ENCODE results near the gene PLCXD1. TPM values are rescaled to one million over a fixed set of nuclear protein-coding genes. Genes with fewer than 3 reads are reported as not detected.

PLCXD1 gene
- polyA plus RNA-seq, 3 donors = 2.9 to 28.7 (median 6.7) TPM

DNA sequence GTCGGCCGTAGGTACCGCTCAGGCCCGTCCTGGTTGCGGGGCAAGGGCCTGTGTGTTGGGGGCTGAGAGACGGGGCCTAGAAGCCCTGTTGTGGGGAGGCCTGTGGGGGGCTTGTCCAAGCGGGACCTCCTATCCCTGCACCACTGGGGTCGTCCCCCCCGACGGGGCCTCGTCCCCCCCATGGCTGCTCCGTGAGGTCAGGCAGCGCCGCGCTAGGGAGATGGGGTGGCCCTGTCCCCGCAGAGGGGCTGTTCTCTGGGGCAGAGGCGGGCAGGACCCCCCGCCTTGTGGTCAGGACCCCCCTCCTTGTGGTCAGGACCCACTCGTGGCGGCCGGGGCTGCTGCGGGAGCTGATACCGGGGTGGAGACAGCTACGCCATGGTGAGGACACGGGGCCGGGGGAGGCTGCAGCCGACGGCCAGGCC, 49.6 kb downstream of the PLCXD1 start:
- H3K9me3 Mint-ChIP-seq = peaks cover 0 to 20% (median 10%) of the 10 kb centered on the region in 7 donors
- Histone ChIP-seq H3K27ac (ENCODE audit: low read depth in 1 of 2, low read length in 2 of 2) (no peak overlapping the region), H3K79me2 (ENCODE audit: insufficient read depth, low read length) (no peaks in the 10 kb centered on the region), H3K9ac (ENCODE audit: insufficient read depth, low read length, poor library complexity, severe bottlenecking) (no peak overlapping the region), H3K4me3 (replicated peaks in 1 of 3; ENCODE audit: low read depth in 2 of 3, low read length in 3 of 3) (no peak overlapping the region), H4K20me1 (ENCODE audit: insufficient read depth, low read length) (no peaks in the 10 kb centered on the region), H3K9me3 (replicated peaks in 1 of 2; ENCODE audit: control insufficient read depth in 1 of 2, insufficient read depth in 1 of 2, low read length in 2 of 2) (peaks cover 0 to 15% of the 10 kb centered on the region in 2 donors), H3K27me3 (ENCODE audit: control insufficient read depth in 2 of 2, insufficient read depth in 2 of 2, low read length in 2 of 2) (peaks cover 0 to 21% of the 10 kb centered on the region in 2 donors), H3K36me3 (replicated peaks in 1 of 2; ENCODE audit: control insufficient read depth in 1 of 2, insufficient read depth in 2 of 2, low read length in 2 of 2) (no peaks in the 10 kb centered on the region), H2AFZ (ENCODE audit: insufficient read depth, low read depth, low read length, poor library complexity, severe bottlenecking) (no peak overlapping the region), H3K4me2 (replicated peaks; ENCODE audit: extremely low read depth, low read length, poor library complexity, severe bottlenecking) (no peak overlapping the region), H3K4me1 (ENCODE audit: control insufficient read depth in 1 of 2, insufficient read depth in 2 of 2, low read length in 2 of 2) (no peaks in the 10 kb centered on the region)
- no peak for DNase-seq
- H3K4me3 Mint-ChIP-seq = no peak overlapping the region
- TF ChIP-seq, protein P1, sequence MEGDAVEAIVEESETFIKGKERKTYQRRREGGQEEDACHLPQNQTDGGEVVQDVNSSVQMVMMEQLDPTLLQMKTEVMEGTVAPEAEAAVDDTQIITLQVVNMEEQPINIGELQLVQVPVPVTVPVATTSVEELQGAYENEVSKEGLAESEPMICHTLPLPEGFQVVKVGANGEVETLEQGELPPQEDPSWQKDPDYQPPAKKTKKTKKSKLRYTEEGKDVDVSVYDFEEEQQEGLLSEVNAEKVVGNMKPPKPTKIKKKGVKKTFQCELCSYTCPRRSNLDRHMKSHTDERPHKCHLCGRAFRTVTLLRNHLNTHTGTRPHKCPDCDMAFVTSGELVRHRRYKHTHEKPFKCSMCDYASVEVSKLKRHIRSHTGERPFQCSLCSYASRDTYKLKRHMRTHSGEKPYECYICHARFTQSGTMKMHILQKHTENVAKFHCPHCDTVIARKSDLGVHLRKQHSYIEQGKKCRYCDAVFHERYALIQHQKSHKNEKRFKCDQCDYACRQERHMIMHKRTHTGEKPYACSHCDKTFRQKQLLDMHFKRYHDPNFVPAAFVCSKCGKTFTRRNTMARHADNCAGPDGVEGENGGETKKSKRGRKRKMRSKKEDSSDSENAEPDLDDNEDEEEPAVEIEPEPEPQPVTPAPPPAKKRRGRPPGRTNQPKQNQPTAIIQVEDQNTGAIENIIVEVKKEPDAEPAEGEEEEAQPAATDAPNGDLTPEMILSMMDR (IDR thresholded peaks at IDR 0.05) = no peak
- intact Hi-C loops (cut with micrococcal nuclease) = no loop called here
- WGBS (ENCODE audit: insufficient coverage) = 17% methylated on average over 21 of the region's 28 CpGs
- H3K27me3 Mint-ChIP-seq (ENCODE audit: low read depth in 3 of 3) = peaks cover 15 to 37% (median 24%) of the 10 kb centered on the region in 3 donors
- H3K27ac Mint-ChIP-seq = no peak overlapping the region
- H3K36me3 Mint-ChIP-seq = peaks cover 4 to 23% of the 10 kb centered on the region in 2 donors
- H3K4me1 Mint-ChIP-seq = no peaks in the 10 kb centered on the region

- H3K36me3 ChIP-seq (replicated peaks in 1 of 2; ENCODE audit: control insufficient read depth in 1 of 2, insufficient read depth in 2 of 2, low read length in 2 of 2) = peaks cover 0 to 2% of the 10 kb centered on the region in 2 donors
- Mint-ChIP-seq H3K9me3 (peaks cover 0 to 20% (median 11%) of the 10 kb centered on the region in 7 donors), H3K36me3 (peaks cover 8 to 26% of the 10 kb centered on the region in 2 donors), H3K27ac (peak overlapping the region in 1 of 7 donors; percentile 57), H3K4me1 (no peaks in the 10 kb centered on the region), H3K4me3 (peak overlapping the region in 1 of 2 donors; percentile 51), H3K27me3 (ENCODE audit: low read depth in 3 of 3) (peaks cover 15 to 33% (median 21%) of the 10 kb centered on the region in 3 donors)
- peaks cover 0 to 21% of the 10 kb centered on the region in 2 donors for H3K9me3 ChIP-seq (replicated peaks in 1 of 2; ENCODE audit: control insufficient read depth in 1 of 2, insufficient read depth in 1 of 2, low read length in 2 of 2)
- no peaks in the 10 kb centered on the region for H3K4me1 ChIP-seq (ENCODE audit: control insufficient read depth in 1 of 2, insufficient read depth in 2 of 2, low read length in 2 of 2)
- no peak overlapping the region for H3K27ac ChIP-seq (ENCODE audit: low read depth in 1 of 2, low read length in 2 of 2)
- WGBS (ENCODE audit: insufficient coverage) = 2% methylated on average over 49 of the region's 51 CpGs
- intact Hi-C loops (cut with micrococcal nuclease) = no loop called here
- TF ChIP-seq, protein P1 (IDR thresholded peaks at IDR 0.05) = no peak
- H4K20me1 ChIP-seq (ENCODE audit: insufficient read depth, low read length) = no peaks in the 10 kb centered on the region
- no peak for DNase-seq
- H3K4me3 ChIP-seq (replicated peaks in 1 of 3; ENCODE audit: low read depth in 2 of 3, low read length in 3 of 3) = no peak overlapping the region
- no peaks in the 10 kb centered on the region for H3K79me2 ChIP-seq (ENCODE audit: insufficient read depth, low read length)
- no peak overlapping the region for H3K4me2 ChIP-seq (replicated peaks; ENCODE audit: extremely low read depth, low read length, poor library complexity, severe bottlenecking)
- no peak overlapping the region for H3K9ac ChIP-seq (ENCODE audit: insufficient read depth, low read length, poor library complexity, severe bottlenecking)
- no peak overlapping the region for H2AFZ ChIP-seq (ENCODE audit: insufficient read depth, low read depth, low read length, poor library complexity, severe bottlenecking)
- H3K27me3 ChIP-seq (ENCODE audit: control insufficient read depth in 2 of 2, insufficient read depth in 2 of 2, low read length in 2 of 2) = peaks cover 0 to 21% of the 10 kb centered on the region in 2 donors
Measured at GRCh38 chrX:331151-331824, 50.1 kb downstream of the PLCXD1 start.

Measured in CD14-positive monocyte (primary cell).